Fibroblast of pulmonary artery (primary cell): ENCODE measurements around the gene OR52K2.
"Not testable (repeated sequence)": the region's sequence is repeated elsewhere in the genome, so short reads cannot be mapped to it uniquely, and the experiment has no call there.

Experiments
- DNase-seq: peaks from one replicate; pipeline ENCODE4 v3.0.0-alpha.2; 2010; ENCODE audit warnings: low read depth
- H3K4me3 ChIP-seq: replicated peaks from 2 replicates; pipeline ENCODE4 v1.5.1; 2011; ENCODE audit warnings: low read depth, mild to moderate bottlenecking, control low read depth, low read length, moderate library complexity
- TF ChIP-seq, protein P1 (sequence below): IDR thresholded peaks from 2 replicates; pipeline ENCODE4 v1.5.1; 2011; ENCODE audit warnings: mild to moderate bottlenecking, control low read depth, low read length, inconsistent platforms; ENCODE audit errors: missing control alignments

Gene OR52K2

DNA sequence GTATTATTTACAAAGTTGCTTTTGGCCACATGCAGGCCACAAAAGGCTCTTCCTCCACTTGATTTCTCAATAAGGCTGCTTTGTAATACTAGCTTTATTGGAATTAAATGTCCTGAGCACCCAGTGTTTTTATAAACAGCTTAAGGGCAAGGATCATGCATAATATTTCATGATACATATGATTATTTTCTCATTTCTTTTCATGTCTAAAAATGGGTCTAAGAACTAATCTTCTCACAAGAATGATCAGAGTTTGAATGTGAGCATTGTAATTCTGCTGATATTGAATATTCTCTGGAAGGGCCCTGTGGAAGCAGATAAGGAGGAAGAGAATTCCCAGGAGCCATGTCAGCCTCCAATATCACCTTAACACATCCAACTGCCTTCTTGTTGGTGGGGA is at the start of gene OR52K2:
Gene OR52K2 (plus strand): TSS at position 301 of the 400 bp plus-strand sequence. CDS start 45 bp downstream, at position 346.
- no peak for DNase-seq
- TF ChIP-seq, protein P1, sequence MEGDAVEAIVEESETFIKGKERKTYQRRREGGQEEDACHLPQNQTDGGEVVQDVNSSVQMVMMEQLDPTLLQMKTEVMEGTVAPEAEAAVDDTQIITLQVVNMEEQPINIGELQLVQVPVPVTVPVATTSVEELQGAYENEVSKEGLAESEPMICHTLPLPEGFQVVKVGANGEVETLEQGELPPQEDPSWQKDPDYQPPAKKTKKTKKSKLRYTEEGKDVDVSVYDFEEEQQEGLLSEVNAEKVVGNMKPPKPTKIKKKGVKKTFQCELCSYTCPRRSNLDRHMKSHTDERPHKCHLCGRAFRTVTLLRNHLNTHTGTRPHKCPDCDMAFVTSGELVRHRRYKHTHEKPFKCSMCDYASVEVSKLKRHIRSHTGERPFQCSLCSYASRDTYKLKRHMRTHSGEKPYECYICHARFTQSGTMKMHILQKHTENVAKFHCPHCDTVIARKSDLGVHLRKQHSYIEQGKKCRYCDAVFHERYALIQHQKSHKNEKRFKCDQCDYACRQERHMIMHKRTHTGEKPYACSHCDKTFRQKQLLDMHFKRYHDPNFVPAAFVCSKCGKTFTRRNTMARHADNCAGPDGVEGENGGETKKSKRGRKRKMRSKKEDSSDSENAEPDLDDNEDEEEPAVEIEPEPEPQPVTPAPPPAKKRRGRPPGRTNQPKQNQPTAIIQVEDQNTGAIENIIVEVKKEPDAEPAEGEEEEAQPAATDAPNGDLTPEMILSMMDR = no peak
- no peak within 1 kb of the TSS for H3K4me3 ChIP-seq

DNA sequence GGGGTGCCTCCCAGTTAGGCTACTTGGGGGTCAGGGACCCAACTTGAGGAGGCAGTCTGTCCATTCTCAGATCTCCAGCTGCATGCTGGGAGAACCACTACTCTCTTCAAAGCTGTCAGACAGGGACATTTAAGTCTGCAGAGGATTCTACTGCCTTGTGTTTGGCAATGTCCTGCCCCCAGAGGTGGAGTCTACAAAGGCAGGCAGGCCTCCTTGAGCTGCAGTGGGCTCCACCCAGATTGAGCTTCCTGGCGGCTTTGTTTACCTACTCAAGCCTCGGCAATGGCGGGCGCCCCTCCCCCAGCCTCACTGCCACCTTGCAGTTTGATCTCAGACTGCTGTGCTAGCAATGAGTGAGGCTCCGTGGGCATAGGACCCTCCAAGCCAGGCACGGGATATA is 42.9 kb upstream of the OR52K2 start:
- H3K4me3 ChIP-seq, DNase-seq: not testable (repeated sequence)

DNA sequence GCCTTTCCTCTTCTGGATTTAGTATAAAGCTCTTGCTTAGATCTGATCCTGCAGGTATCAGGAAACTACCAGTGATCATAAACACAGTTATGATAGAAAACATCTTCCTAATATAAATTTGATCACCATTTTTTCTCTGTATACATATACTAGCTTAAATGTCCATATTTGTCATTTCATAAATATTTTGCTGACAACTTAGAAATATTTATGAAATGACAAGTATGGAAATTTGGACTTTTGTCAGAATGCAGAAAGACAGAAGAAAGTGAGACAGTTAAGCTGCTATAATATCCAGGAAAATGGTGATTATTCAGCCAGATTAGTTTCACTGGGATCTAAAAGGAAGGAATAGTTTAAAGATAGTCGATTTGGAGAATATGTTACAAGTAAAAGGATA is 32.8 kb upstream of the OR52K2 start:
- H3K4me3 ChIP-seq = no peak overlapping the region
- no peak for DNase-seq
- TF ChIP-seq, protein P1 = no peak

DNA sequence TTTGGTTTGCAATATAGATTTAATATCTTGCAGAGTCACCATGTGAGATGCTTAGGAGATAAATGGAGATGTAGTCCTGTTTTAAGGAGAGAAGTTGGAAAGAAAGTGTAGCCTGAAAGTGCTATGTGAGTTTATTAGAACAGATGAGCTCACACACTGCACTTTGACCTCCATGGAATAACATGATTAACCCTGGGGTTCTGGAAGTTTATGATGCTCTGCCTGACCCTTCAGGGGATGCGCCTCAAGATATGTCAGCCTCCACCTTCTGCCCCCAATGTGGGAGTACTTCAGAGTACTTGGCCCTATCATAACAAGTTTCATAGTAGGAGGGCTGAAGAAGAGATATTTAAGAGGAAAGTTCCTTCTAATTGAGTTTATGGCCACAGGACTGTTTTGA is 32.3 kb upstream of the OR52K2 start:
- DNase-seq = no peak
- TF ChIP-seq, protein P1 = no peak
- no peak overlapping the region for H3K4me3 ChIP-seq

DNA sequence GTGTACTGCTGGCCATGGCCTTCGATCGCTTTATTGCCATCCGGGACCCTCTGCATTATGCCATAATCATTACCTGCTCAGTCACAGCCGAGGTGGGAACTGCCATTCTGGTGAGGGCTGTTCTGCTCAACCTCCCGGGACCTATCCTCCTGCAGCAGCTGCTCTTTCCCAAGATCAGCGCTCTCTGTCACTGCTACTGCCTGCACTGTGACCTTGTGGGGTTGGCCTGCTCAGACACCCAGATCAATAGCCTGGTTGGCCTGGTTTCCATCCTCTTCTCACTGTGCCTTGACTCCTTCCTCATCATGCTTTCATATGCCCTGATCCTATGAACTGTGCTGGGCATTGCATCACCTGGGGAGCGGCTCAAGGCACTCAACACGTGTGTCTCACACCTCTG is 30.7 kb upstream of the OR52K2 start:
- TF ChIP-seq, protein P1 = no peak
- H3K4me3 ChIP-seq = no peak overlapping the region
- DNase-seq = no peak

DNA sequence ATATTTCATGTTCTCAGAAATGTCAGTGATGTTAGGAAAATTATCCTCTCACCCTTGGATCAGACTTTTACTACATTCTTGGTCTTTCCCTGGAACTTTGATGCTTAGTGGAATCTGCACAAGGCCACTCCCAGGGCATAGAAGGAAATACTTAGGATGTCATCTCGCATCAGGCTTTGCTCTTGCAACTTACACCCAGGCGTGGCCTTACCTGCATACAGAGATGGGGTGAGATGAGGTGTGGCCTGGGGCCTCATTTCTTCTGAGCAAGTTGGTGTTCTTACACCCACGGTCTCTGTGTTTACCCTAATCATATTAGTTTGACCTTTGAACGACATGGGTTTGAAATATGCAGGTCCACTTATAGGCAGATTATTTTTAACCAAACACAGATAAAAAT is 19.0 kb upstream of the OR52K2 start:
- TF ChIP-seq, protein P1 = no peak
- H3K4me3 ChIP-seq = no peak overlapping the region
- no peak for DNase-seq

DNA sequence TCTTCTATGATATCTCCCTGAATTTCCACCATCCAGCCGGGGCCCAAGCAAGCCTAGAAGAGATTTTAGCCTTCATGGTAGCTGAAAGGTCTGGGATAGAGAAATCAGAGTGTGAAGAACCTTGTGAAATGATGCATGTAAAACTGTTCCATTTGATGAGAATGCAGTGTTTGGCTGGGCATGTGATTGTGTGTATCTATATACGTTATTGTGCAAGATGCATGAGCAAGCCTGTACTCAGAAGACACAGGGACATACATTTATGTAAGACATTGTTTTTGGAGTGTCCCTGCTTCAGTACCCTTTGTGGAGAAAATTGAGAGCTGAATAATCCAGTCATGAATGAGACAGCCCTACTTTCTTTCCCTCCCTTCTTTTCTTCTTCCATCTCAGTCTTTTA is 15.2 kb upstream of the OR52K2 start:
- H3K4me3 ChIP-seq = no peak overlapping the region
- DNase-seq = no peak
- TF ChIP-seq, protein P1 = no peak
